Panc1 (cell line): ENCODE measurements around the gene IGSF9. TPM values are rescaled to one million over a fixed set of nuclear protein-coding genes. Genes with fewer than 3 reads are reported as not detected.

Experiments used
- ATAC-seq: fragments of 200-7000 bp; cut with Tn5 transposase; 2 replicates; pipeline ENCODE4 v1.9.1; 2020; ENCODE audit warnings: mild to moderate bottlenecking, moderate library complexity
- BruUV-seq: library from RNA; stranded (reverse); fragments of 400-500 nt; replicated peaks from 2 replicates; lab custom pipeline; 2021; lab: Mats Ljungman, UMichigan
- CTCF ChIA-PET: fragments of 300-600 bp; sonication (Branson Sonifier 250); formaldehyde crosslinking; loops from one replicate; lab custom pipeline; 2022; ENCODE audit warnings: antibody characterized with exemption; lab: Charles Lee
- POLR2A ChIA-PET: fragments of 300-600 bp; sonication (Branson Sonifier 250); formaldehyde crosslinking; loops from one replicate; lab custom pipeline; 2022; ENCODE audit warnings: antibody characterized with exemption; lab: Charles Lee
- DNase-seq: peaks from one replicate; pipeline ENCODE4 v3.0.0-alpha.2; 2010; ENCODE audit warnings: low read depth, low spot score
- H3K27ac ChIP-seq: 2 replicates; pipeline ENCODE4 v1.5.1; 2011; ENCODE audit warnings: mild to moderate bottlenecking, low read length, inconsistent platforms
- H3K27me3 ChIP-seq: fragments of 200-500 bp; sonication (Bioruptor generic); 2 replicates; pipeline ENCODE4 v1.6.0; 2014; ENCODE audit warnings: low read length, inconsistent platforms; ENCODE audit not compliant: control insufficient read depth, insufficient read depth
- H3K36me3 ChIP-seq: fragments of 200-500 bp; sonication (Bioruptor generic); 2 replicates; pipeline ENCODE4 v1.5.1; 2014; ENCODE audit warnings: inconsistent platforms, mild to moderate bottlenecking, low read length, moderate library complexity; ENCODE audit not compliant: control insufficient read depth, insufficient read depth
- H3K4me1 ChIP-seq: 2 replicates; pipeline ENCODE4 v1.5.1; 2011; ENCODE audit warnings: inconsistent platforms, mild to moderate bottlenecking, low read length, moderate library complexity; ENCODE audit not compliant: control insufficient read depth, insufficient read depth
- H3K4me3 ChIP-seq, 2 experiments: 2 replicates each; pipeline ENCODE4 v1.5.1; 2011 to 2012; ENCODE audit warnings: low read depth in 2 of 2, low read length in 2 of 2, mild to moderate bottlenecking in 2 of 2, inconsistent platforms in 1 of 2, moderate library complexity in 1 of 2
- H3K9me3 ChIP-seq: fragments of 200-500 bp; sonication (Bioruptor generic); 2 replicates; pipeline ENCODE4 v1.5.1; 2014; ENCODE audit warnings: low read depth, mild to moderate bottlenecking, inconsistent platforms, low read length, moderate library complexity; ENCODE audit not compliant: control insufficient read depth, insufficient read depth
- CTCF ChIP-seq: fragments of 450-650 bp; IDR thresholded peaks from 2 replicates; pipeline ENCODE4 v1.5.1; 2017; ENCODE audit warnings: mild to moderate bottlenecking
- POLR2AphosphoS5 ChIP-seq: IDR thresholded peaks from 2 replicates; pipeline ENCODE4 v1.6.1; 2012; ENCODE audit warnings: mild to moderate bottlenecking, low read depth, low read length, moderate library complexity
- REST ChIP-seq, 2 experiments: IDR thresholded peaks; 2 replicates each; pipeline ENCODE4 v1.6.1; 2011 to 2012; ENCODE audit warnings: low read depth in 2 of 2, control low read depth in 1 of 2, low read length in 1 of 2, mild to moderate bottlenecking in 1 of 2, moderate library complexity in 1 of 2; ENCODE audit not compliant: insufficient read depth in 1 of 2
- SIN3A ChIP-seq: IDR thresholded peaks from 2 replicates; pipeline ENCODE4 v1.6.1; 2012; ENCODE audit warnings: low read depth, mild to moderate bottlenecking, low read length, moderate library complexity, borderline replicate concordance; ENCODE audit not compliant: insufficient read depth
- in situ Hi-C: cut with HindIII; loops from 2 replicates; pipeline ENCODE4 v1.10.0; 2016; ENCODE audit warnings: low sequenced_read_pairs, low pct_unique_long_range_greater_than_20kb
- intact Hi-C: fragments of 100-400 bp; cut with micrococcal nuclease; formaldehyde crosslinking; loops from one replicate; pipeline ENCODE4 v1.10.0; 2022; ENCODE audit not compliant: unreplicated experiment
- total RNA-seq: library from RNA; stranded (reverse); gene quantifications from one replicate; pipeline ENCODE4 v1.2.1, GENCODE V29; 2021; ENCODE audit not compliant: unreplicated experiment

IGSF9 gene
- total RNA-seq, 1 experiment from 2014 or later = 0.51 TPM

DNA sequence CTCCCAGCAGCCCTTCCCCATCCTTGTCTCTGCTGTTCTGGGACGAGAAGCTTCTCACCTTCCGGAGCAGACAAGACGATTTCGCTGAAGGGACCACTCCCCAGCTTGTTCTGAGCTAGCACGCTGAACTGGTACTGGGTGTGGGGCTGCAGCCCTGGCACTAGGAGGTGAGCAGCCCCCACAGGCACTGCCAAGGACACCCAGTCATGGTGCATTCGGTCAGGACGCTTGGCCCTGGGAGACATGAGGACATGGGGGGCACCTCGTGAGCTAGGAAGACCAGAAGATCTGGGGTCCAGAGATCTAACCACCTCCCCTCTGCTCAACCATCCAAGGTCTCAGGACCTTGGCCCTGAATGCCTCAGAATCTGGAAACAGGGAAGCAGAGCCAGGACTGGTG lies 14.8 kb downstream of the IGSF9 start:
- no peaks in the 10 kb centered on the region for H3K9me3 ChIP-seq
- H3K4me3 ChIP-seq = no peak overlapping the region
- H3K27me3 ChIP-seq = no peaks in the 10 kb centered on the region
- CTCF ChIA-PET = interaction anchor here (0.6 kb wide), 1 partner anchor 776 kb away, joined by 3 read pairs; no protein-coding TSS in a partner anchor
- in situ Hi-C loops = no loop called here
- no peak overlapping the region for H3K27ac ChIP-seq
- TF ChIP-seq SIN3A (no peak), CTCF (no peak), POLR2AphosphoS5 (no peak), REST (IDR thresholded peaks at IDR 0.05; ENCODE audit: insufficient read depth in 1 of 2, low read depth in 2 of 2, low read length in 1 of 2) (no peak)
- ATAC-seq = no peak
- no peak for DNase-seq
- POLR2A ChIA-PET = no interaction called here
- H3K36me3 ChIP-seq = no peaks in the 10 kb centered on the region
- H3K4me1 ChIP-seq = peaks cover 5% of the 10 kb centered on the region; the same call in 1 of the 2 replicates
- no TSS peak for BruUV-seq
- intact Hi-C loops = no loop called here

- H3K27me3 ChIP-seq = no peaks in the 10 kb centered on the region
- peaks cover 6% of the 10 kb centered on the region; the same call in 1 of the 2 replicates for H3K4me1 ChIP-seq
- in situ Hi-C loops (no loop called here), intact Hi-C loops (no loop called here)
- CTCF ChIA-PET = interaction anchor here (0.6 kb wide), 1 partner anchor 776 kb away, joined by 3 read pairs; no protein-coding TSS in a partner anchor
- no peak overlapping the region for H3K4me3 ChIP-seq
- no peak for ATAC-seq
- DNase-seq = no peak
- POLR2A ChIA-PET = no interaction called here
- no peaks in the 10 kb centered on the region for H3K36me3 ChIP-seq
- no peak for TF ChIP-seq REST (IDR thresholded peaks at IDR 0.05; ENCODE audit: insufficient read depth in 1 of 2, low read depth in 2 of 2, low read length in 1 of 2)
- no peak for TF ChIP-seq POLR2AphosphoS5
- H3K27ac ChIP-seq = no peak overlapping the region
- BruUV-seq = no TSS peak
- no peaks in the 10 kb centered on the region for H3K9me3 ChIP-seq
Observed at GRCh38 chr1:159930216-159930615, 15.2 kb downstream of the IGSF9 start.
